Omental fat pad (tissue), 4 donors: ENCODE measurements around the gene PNPLA6. TPM values are rescaled to one million over a fixed set of nuclear protein-coding genes. Genes with fewer than 3 reads are reported as not detected.

Source experiments
- ATAC-seq: fragments of 150-250 bp; one replicate; pipeline ENCODE4 v1.9.1; 2016; ENCODE audit warnings: mild to moderate bottlenecking, moderate library complexity; ENCODE audit not compliant: low FRiP score
- DNase-seq: peaks from one replicate; pipeline ENCODE4 v3.0.0-alpha.2; 2019; ENCODE audit warnings: low spot score
- CTCF ChIP-seq, 3 donors: fragments of 450-650 bp; IDR thresholded peaks; one replicate each; pipeline ENCODE4 v1.5.1; 2016 to 2017; ENCODE audit warnings: antibody characterized with exemption in 3 of 3, mild to moderate bottlenecking in 3 of 3, moderate library complexity in 2 of 3
- total RNA-seq, 4 donors: library from RNA; depleted of rRNA; stranded (reverse); fragments of >200 nt; gene quantifications; one replicate each; pipeline ENCODE4 v1.1.0, GENCODE V29; 2016

PNPLA6 gene
- total RNA-seq, 4 donors from 2014 or later: 50.3 to 92.4 (median 64.6) TPM

- TF ChIP-seq CTCF (IDR thresholded peaks at IDR 0.05): no peak
- DNase-seq: no peak
- no peak for ATAC-seq
These were observed 20.3 kb upstream of the PNPLA6 start for GRCh38 chr19:7515110-7515644.

- ATAC-seq (peak; percentile 68), DNase-seq (no peak)
- no peak for TF ChIP-seq CTCF (IDR thresholded peaks at IDR 0.05)
These were observed 19.8 kb upstream of the PNPLA6 start, which contains the start of gene ZNF358 for GRCh38 chr19:7515645-7516151. TSS of gene ZNF358 (plus strand) at chr19:7516103. CDS start at chr19:7519243, 3,140 bp downstream.

GRCh38 chr19:7516333-7516732, 19.2 kb upstream of the PNPLA6 start:
- TF ChIP-seq CTCF (IDR thresholded peaks at IDR 0.05): no peak
- no peak for ATAC-seq
- no peak for DNase-seq

GRCh38 chr19:7516878-7517277, 18.6 kb upstream of the PNPLA6 start:
- DNase-seq (no peak), ATAC-seq (no peak)
- no peak for TF ChIP-seq CTCF (IDR thresholded peaks at IDR 0.05)

GRCh38 chr19:7519361-7520130, 16.0 kb upstream of the PNPLA6 start:
- DNase-seq (no peak), ATAC-seq (no peak)
- TF ChIP-seq CTCF (IDR thresholded peaks at IDR 0.05): no peak

- no peak for ATAC-seq
- no peak for TF ChIP-seq CTCF (IDR thresholded peaks at IDR 0.05)
- no peak for DNase-seq
These were observed 15.1 kb upstream of the PNPLA6 start for GRCh38 chr19:7520131-7521051.
